T-helper 9 cell (primary cell): ENCODE measurements around the gene PDIA3.
A peak's percentile ranks its signal among the peaks of the same experiment; 100 is the strongest.
"Not testable (repeated sequence)": the region's sequence is repeated elsewhere in the genome, so short reads cannot be mapped to it uniquely, and the experiment has no call there.

ENCODE experiments used
- DNase-seq: peaks from one replicate; pipeline ENCODE4 v3.0.0-alpha.2; 2020

PDIA3 gene

DNA sequence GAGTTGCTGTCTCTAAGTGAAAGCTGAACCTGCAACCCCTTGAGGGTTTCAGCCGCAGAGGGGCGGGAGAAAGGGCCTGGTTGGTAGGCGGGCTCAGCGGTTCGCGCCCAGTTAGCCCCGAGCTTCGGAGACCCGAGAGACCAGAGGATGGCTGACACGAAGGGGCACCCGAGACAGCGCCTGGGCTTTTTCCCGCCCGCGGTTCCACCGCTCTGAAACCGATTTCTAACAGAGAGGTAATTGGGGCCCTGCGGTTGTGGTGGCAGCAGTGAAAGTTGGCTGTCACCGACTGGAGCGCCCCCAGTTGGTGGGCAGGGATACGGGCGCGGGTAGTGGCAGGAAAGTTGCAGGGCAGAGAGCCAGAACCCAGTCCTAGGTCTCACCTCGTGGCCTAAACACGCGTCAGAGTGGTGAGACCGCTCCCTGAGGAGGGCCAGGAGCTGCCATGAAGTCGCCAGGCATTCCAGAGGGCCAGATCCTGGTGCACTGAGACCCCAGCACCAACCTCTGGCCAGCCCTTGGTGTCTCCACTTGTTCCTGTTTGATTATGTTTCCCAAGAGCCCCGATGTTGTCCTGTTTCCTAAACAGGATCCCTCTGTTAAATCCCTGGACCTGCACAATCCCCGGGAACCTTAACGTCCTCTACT lies 31.2 kb downstream of the PDIA3 start:
- peak; percentile 84 for DNase-seq

DNA sequence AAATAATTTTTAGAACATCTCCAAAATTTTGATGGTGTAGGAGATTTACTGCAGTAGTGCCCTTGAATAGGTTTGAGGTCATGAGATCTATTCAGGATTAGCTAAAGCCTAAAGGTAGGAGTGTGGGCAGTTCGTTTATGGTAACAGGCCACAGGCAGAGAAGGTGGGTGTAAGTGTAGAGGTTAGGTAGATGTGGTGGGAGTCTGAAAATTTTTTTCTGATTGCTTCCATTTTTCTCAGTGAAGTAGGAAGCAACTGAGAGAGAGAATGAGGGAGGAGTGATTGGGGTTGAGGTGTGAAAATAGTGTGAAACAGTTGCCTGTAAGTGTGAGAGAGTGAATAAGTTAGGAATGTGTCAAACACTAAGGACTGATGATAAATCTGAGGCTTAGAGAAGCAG lies 32.8 kb downstream of the PDIA3 start:
- no peak for DNase-seq

- DNase-seq: no peak
These were observed 43.2 kb downstream of the PDIA3 start for GRCh38 chr15:43789409-43789808.

DNA sequence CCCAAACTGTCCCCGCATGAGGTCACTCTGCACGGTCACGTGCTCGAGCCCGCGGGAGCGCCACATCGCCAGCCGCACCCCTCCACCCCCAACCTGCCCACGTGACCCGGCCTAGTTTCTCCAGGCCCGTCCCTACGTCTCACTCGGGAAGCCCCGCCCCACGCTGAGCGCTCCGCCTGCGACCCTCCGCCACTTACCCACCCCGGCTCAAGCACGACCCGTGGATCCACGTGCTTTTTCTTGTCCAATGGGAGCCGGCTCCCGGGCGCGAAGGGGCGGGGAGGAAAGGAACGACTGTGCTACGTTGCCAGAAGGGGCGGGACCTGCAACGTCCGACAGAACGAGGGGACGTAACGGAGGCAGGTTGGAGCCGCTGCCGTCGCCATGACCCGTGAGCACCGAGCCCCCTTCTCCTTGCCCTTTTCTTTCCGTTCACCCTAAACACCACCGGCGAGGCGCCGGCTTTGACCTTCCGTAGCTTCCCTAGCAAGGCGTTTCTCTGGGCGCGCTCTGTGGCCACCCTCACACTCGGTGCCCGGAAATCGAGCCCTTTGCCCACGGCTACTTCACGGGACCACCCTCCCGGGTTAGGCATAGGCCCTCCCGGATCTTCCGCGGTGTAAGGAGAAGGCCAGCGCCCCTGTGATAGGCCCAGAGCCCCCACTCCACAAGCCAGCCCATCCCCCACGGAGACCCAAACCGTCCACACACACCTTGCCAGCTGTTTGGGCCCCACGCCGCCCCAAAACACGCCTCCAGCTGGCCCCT lies 45.9 kb downstream of the PDIA3 start, which contains the start of gene SERF2:
TSS of gene SERF2 (plus strand) at position 328 of the 768 bp plus-strand sequence. CDS start at position 385, 57 bp downstream.
- DNase-seq: peak; percentile 99

DNA sequence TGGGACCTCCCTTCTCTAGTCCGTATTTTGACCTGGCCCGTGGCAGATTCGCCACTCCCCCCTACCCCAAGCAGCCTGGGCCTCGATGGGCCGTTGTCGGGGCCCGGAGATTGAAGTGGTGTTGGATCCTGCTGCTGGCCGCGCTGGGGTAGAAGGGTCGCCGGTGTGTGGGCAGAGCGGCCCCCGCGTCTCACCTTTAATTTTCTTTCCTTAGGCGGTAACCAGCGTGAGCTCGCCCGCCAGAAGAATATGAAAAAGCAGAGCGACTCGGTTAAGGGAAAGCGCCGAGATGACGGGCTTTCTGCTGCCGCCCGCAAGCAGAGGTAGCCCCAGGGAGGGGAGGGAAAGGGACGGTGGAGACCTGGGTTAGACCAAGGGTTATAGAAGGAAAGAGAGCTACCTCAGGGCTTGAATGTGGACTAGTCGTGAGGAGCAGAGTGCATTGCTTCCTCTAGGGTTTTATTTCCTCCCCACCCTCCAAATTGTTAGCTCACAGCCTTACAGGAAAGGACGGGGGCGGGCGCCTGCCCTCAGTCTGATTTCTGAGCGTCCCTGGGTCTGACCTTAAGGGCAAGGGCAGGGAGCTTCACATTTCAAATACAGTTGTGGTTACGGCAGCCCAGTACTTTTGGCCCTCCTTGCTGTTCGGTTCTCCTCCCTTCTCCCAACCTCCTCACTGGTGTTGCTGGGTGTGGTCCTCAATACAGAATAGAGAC lies 46.7 kb downstream of the PDIA3 start:
- DNase-seq: no peak

GRCh38 chr15:43793647-43794046 lies 47.4 kb downstream of the PDIA3 start:
- no peak for DNase-seq

DNA sequence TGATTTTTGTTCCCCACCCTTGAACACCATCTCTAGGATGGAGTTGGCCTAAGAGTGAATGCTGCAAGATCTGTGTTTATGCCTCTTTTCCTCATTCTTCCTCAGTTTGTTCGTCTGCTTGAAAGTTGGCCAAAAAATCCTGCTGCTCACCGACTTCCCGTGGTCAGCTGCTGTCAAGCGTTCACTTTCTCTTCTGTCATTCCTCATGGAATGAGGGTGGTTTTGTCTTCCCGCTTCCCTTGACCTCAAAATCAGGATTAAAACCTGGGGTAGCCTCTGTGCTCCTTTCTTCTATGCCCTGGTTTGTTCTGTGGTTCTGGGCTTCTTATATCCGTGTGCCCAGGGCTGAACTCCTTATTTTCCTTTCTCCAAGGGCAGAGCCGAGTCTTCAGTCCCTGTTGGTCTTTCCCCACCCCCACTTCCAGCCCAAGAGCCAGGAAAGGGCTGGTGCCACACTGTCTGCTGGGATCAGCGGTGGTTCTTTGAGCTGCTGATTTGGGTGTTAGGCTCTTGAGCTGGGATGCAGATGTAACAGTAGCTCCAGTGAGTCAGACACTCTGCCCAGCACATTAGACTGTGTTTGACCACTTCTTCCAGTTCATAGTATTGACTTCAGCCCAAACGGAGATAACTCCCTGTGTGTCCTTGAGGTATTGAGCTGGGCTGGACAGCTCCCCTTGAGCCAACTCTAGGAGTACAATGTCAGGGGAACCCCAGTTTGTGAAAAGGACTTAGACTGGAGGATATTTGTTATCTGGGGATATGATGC lies 48.2 kb downstream of the PDIA3 start:
- no peak for DNase-seq

DNA sequence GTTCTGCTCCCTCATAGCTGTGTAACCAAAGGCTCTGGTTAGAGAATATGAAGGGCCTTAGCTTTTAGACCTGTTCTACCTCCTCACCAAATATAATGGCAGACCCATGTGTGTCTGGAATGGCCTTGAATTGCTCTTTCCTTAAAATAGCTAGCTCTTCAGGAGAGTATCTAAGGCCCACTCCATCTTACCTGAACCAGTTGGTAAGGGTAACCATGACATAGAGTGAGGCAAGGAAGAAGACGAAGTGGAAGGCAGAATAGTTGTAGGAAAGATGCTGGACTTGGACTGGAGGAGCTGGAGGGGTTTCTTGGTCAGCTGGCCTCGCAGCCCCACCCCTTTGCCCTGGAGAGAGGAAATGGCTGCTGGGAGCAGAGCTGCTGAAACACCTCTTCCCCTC lies 49.0 kb downstream of the PDIA3 start:
- DNase-seq: no peak

GRCh38 chr15:43795997-43796396 lies 49.8 kb downstream of the PDIA3 start:
- no peak for DNase-seq

- no peak for DNase-seq
These were observed 50.3 kb downstream of the PDIA3 start for GRCh38 chr15:43796566-43796965.

DNA sequence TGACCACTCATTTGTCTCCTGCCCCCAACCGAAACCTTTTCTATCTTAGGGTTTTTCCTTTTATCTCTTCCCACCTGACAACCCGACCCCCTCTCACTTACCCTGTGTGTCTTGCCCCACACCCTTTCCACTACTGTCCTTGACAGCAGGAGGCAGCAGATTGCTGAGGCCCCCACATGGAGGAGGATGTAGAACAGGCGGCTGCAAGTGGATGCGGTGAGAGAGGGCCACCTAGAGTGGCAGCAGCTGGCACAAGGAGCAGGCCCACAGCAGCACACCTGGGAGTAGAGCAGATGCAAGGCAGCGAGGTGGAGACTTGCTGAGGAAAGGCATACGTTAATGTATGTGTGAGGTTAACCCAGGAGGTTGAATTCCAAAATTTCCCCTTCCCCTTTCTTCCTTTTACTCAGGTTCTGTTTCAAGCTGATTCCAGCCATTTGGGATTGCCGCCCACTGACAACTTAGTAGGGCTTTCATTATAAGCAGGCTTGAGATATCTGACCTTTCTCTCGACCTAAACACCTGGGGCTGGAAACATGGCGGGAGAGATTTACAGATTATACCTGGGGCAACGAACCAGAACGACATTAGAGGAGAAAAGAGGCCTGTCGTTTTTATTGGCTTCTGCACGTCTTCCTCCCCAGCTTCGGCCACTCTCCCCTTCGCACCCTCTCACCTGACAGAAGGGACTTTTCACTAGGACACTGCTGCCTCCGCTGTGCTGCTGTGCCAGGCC lies 53.1 kb downstream of the PDIA3 start:
- DNase-seq: no peak

DNA sequence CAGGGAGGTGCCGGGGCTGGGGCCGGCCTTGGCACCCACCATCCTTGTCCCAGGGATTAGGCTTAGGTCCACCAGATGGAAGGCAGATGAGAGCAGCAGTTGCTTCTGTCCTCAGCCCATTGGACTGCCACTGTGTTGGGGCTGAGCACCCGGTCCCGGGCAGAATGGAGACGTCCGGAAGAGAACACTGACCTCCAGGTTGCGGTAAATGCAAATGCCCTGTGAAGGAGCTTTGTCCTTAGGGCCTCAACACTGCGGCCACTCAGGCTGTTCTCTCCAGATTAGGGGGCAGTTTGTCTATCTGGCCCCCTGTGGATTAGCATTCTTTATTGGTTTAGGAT lies 53.7 kb downstream of the PDIA3 start, which contains the start of gene SERINC4:
TSS of gene SERINC4 (minus strand) at position 276 of the 341 bp plus-strand sequence. CDS start at position 42, 234 bp downstream.
- no peak for DNase-seq

DNA sequence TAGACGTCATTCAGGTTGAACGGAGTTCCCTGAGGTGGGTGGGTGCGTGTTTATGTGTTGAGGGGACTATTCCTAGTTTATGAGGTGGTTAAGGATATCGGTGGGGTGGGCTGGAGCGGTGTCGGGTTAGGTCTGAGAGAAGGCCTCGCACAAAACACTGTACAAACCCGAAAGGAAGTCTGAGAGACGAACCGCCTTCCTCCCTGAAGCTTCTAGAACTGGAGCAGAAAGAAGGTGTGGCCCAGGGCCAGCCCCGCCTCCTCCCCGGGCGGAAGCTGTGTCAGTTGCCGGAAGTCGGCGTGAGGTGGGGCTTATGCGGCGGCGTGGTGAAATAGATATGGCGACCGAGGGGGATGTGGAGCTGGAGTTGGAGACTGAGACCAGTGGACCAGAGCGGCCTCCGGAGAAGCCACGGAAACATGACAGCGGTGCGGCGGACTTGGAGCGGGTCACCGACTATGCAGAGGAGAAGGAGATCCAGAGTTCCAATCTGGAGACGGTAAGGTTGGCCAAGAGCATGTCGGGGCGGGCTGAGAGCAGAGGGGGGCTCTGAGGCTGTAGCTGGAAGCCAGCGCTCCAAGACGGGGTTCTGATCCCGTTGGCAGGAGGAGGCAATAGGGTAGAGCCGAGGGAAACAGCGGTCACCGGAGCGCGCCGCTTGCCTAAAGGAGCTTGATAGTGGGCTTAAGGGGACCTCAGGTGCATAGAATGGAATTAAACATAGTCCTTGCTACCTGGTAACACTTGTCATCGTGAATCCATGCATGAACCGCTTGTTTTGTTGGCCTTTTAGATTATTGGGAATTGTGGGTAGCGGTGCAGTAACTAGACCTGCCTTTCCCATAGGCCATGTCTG lies 54.3 kb downstream of the PDIA3 start, which contains the start of gene HYPK:
TSS of gene HYPK (plus strand) at position 314 of the 856 bp plus-strand sequence. CDS start at position 338, 24 bp downstream.
- peak; percentile 88 for DNase-seq

DNA sequence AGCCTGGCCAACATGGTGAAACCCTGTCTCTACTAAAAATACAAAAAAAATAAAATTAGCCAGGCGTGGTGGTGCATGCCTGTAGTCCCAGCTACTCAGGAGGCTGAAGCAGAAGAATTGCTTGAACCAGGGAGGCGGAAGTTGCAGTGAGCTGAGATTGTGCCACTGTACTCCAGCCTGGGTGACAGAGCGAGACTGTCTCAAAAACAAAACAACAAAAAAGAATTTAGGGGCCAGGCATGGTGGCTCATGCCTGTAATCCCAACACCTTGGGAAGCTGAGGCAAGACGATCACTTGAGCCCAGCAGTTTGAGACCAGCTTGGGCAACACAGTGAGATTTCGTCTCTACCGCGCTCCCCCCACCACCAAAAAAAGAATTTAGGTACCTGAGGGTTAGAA lies 56.4 kb downstream of the PDIA3 start:
- not testable (repeated sequence) for DNase-seq

GRCh38 chr15:43808435-43808950 lies 62.3 kb downstream of the PDIA3 start:
- no peak for DNase-seq

DNA sequence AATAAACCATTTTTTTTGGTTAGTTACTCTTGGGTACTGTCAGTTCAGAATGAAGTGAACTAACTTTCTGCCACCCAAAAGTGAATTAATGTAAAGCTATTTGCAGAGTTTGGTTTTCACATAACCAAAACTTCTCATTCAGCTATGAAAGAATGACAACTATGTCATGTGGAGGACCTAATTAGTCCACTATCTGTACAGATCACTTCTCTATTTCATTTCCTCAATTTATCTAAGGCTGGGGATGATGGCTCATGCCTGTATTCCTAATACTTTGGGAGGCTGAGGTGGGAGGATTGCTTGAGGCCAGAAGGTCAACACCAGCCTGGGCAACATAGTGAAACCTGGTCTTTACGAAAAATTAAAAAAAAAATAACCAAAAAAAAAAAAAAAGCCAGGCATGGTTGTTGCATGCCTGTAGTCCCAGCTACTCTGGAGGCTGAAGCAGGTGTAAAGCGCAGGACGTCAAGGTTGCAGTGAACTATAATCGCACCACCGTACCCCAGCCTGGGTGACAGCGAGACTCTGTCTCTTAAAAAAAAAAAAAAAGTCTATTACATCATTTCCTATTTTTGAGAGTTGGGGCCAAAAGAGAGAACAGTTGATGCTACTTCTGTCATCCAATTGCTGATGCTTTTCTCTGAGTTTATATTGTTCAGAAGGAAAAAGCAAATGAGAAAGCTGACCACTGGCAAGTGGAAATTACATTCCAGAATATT lies 62.9 kb downstream of the PDIA3 start:
- no peak for DNase-seq

DNA sequence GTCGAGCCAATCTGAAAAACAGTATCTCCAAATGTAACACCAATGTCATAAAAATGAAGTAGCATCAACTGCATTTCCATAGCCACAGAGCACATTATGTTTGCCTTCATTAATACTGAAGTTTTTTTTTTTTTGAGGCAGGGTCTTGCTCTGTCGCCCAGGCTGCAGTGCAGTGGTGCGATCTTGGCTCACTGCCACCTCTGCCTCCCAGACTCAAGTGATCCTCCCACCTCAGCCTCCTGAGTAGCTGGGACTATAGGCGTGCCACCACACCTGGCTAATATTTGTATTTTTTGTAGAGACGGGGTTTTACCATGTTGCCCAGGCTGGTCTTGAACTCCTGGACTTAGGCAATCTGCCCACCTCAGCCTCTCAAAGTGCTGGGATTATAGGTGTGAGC lies 68.8 kb downstream of the PDIA3 start:
- DNase-seq: not testable (repeated sequence)

- DNase-seq: no peak
These were observed 75.3 kb downstream of the PDIA3 start for GRCh38 chr15:43821505-43821904.
